Activated CD4-positive, alpha-beta T cell treated with anti-CD3 and anti-CD28 coated beads, Interleukin-2, amount 10 ng/mL, durations not matched to agents 24 days and 14 days (primary cell): ENCODE results near the gene LEF1. TPM values are rescaled to one million over a fixed set of nuclear protein-coding genes. Genes with fewer than 3 reads are reported as not detected.
A peak's percentile ranks its signal among the peaks of the same experiment; 100 is the strongest.

Experiments
- DNase-seq: peaks from one replicate; pipeline ENCODE4 v3.0.0; 2022
- H3K27ac Mint-ChIP-seq: one replicate; pipeline ENCODE4 v1.8.0; 2022; ENCODE audit warnings: mild to moderate bottlenecking, mixed read lengths
- H3K27me3 Mint-ChIP-seq: one replicate; pipeline ENCODE4 v1.8.0; 2022; ENCODE audit warnings: mixed read lengths
- H3K36me3 Mint-ChIP-seq: one replicate; pipeline ENCODE4 v1.8.0; 2022; ENCODE audit warnings: low read depth, mild to moderate bottlenecking, mixed read lengths
- H3K4me1 Mint-ChIP-seq: one replicate; pipeline ENCODE4 v1.8.0; 2021; ENCODE audit warnings: mixed read lengths
- H3K4me3 Mint-ChIP-seq: one replicate; pipeline ENCODE4 v1.8.0; 2022; ENCODE audit warnings: mild to moderate bottlenecking, moderate library complexity, mixed read lengths
- H3K9me3 Mint-ChIP-seq: one replicate; pipeline ENCODE4 v1.8.0; 2021; ENCODE audit warnings: mixed read lengths
- intact Hi-C: fragments of 100-400 bp; cut with micrococcal nuclease; formaldehyde crosslinking; loops from one replicate; pipeline ENCODE4 v1.15.1; 2023
- total RNA-seq: library from RNA; stranded (reverse); gene quantifications from 2 replicates; pipeline ENCODE4 v1.2.3, GENCODE V29; 2022

Gene LEF1
- total RNA-seq, 1 donor from 2014 or later, result 141 TPM

DNA sequence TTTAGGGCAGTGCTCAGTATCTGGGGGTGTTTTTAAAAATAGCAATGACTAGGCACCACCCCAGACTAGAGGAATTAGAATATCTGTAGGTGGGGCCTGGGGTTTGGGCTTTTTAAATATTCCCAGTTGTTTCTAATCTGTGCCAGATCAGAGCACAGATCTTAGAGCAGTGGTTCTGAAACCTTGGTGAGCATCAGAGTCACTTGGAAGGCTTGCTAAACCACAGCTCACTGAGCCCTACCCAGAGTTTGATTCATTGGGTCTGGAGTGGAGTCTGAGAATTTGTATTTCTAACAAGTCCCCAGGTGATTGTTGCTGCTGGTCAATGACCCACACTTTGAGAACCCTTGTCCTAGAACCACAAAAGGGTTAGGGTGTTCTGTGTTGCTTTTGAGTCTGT lies 162.4 kb downstream of the LEF1 start:
- H3K27ac Mint-ChIP-seq, result no peak overlapping the region
- H3K36me3 Mint-ChIP-seq, result peaks cover 21% of the 10 kb centered on the region
- H3K4me1 Mint-ChIP-seq, result peaks cover 14% of the 10 kb centered on the region
- H3K27me3 Mint-ChIP-seq, result no peaks in the 10 kb centered on the region
- no peak overlapping the region for H3K4me3 Mint-ChIP-seq
- no peak for DNase-seq
- H3K9me3 Mint-ChIP-seq, result no peaks in the 10 kb centered on the region
- intact Hi-C loops, result no loop called here

DNA sequence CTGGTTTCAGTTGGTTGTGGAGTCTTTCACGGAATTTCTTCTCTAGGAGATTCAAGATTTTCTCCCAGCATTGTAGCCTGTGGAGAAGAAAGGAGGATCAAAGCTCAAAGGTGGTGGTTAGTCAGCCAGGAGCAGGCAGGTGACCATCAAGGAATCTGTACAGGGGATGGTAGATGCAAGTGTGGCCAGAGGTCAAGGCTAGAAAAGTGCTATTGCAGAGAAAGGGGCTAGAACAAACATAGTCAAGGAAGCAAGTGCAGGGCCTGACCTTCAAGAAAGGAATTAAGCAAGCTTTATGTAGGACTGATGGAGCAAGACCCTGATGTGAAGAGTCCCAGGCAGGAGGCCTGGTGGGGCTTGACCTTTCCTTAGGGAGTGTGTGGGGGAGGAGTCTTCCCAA lies 162.9 kb downstream of the LEF1 start:
- H3K27ac Mint-ChIP-seq, result no peak overlapping the region
- H3K4me3 Mint-ChIP-seq, result no peak overlapping the region
- H3K36me3 Mint-ChIP-seq, result peaks cover 21% of the 10 kb centered on the region
- intact Hi-C loops, result no loop called here
- H3K9me3 Mint-ChIP-seq, result peaks cover 3% of the 10 kb centered on the region
- DNase-seq, result no peak
- peaks cover 17% of the 10 kb centered on the region for H3K4me1 Mint-ChIP-seq
- H3K27me3 Mint-ChIP-seq, result no peaks in the 10 kb centered on the region

DNA sequence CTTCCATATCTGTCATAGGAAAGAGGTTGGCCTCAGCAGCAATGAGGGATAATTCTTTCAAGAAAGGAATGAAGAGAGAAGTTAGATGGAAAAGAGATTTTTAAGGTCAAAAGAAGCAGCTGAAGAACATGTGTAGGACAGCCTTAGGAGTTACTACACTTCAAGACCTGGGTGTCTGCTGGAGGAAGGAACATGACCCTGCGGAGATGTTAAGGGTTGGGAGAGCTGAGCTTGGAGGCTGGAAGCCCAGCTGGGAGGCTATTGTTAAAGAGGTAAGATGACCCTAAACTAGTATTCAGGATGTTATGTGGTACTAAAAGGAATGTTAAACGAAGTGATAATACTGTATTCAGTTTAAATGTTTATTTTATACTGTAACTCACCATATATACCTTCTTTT lies 164.1 kb downstream of the LEF1 start:
- Mint-ChIP-seq H3K4me3 (no peak overlapping the region), H3K36me3 (peaks cover 24% of the 10 kb centered on the region), H3K27me3 (no peaks in the 10 kb centered on the region), H3K27ac (no peak overlapping the region), H3K4me1 (peaks cover 17% of the 10 kb centered on the region), H3K9me3 (peaks cover 7% of the 10 kb centered on the region)
- DNase-seq, result no peak
- intact Hi-C loops, result no loop called here

DNA sequence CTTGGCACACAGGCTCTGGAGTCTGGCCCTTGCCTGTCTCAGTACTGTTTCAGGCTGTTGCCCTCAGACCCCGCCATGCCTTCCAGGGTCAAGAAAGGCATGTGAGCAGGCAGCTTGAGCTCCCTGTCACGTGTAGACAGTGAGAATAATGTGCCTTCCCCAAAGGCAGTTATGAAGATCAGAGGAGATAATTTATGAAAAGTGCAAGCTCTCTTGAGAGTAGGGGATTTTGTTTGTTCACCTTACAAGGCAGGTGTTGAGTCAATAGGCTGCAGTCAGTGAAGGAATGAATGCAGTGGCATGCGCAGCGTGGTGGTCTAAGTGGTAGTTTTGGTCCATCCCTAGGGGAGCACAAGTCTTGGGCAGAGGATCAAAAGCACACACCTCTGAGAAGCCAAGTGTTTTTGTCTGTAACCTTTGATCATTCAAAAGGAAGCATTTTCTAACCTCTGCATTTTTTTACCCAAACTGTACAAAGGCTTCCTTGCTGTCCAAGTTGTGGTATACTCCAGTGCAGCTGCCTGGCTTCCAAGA lies 164.7 kb downstream of the LEF1 start:
- Mint-ChIP-seq H3K27ac (peak overlapping the region; percentile 1), H3K9me3 (peaks cover 7% of the 10 kb centered on the region), H3K27me3 (no peaks in the 10 kb centered on the region), H3K4me1 (peaks cover 18% of the 10 kb centered on the region), H3K36me3 (peaks cover 23% of the 10 kb centered on the region), H3K4me3 (no peak overlapping the region)
- intact Hi-C loops, result no loop called here
- DNase-seq, result no peak

DNA sequence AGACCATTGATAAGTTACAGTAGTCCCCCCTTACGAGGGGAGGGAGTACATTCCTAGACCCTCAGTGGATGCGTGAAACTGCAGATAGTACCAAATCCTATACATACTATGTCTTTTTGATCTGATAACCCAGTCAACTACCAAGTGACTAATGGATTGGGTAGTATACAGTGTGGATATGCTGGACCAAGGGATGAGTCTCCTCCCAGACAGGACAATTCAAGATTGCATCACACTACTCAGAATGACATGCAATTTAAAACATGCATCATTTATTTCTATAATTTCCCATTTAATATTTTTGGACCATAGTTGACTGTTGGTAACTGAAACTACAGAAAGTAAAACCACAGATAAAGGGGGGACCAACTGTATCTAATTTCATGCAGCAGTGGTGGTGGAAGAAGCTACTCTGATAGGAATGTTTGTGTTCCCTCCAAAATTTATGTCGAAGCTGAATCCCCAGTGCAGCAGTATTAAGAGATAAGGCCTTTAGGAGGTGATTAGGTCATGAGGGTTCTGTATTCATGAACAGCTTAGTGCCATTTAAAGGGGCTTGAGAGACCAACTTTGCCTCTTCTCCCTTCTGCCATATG lies 167.1 kb downstream of the LEF1 start:
- DNase-seq, result no peak
- Mint-ChIP-seq H3K4me3 (no peak overlapping the region), H3K27ac (no peak overlapping the region), H3K36me3 (peaks cover 41% of the 10 kb centered on the region), H3K9me3 (peaks cover 7% of the 10 kb centered on the region), H3K27me3 (no peaks in the 10 kb centered on the region), H3K4me1 (peaks cover 22% of the 10 kb centered on the region)
- intact Hi-C loops, result no loop called here

DNA sequence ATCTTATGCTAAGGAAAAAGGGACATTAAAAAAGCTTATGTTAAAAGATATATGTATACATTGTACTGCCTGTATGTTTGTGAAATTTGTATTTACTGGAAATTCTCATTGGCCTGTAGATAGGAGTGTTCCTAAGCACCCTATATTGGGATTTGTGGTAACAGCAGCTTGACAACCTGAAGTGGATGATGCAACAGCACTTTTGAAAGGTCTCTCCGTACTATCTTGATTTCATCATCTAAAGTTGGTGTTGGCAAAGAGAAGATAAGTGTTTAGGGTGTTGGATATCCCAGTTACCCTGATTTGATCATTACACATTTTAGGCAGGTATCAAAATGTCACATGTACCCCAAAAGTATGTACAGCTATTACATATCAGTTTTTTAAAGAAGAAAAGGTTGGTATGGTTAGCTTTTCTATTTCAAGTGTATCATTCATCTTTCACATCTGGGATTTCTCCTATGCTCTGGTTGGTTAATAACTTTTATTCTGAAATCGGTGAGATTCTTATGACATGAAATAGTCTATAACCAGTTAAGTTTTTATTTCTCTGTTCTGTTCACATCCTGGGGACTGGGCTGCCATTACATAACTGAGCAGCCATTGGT lies 168.7 kb downstream of the LEF1 start:
- Mint-ChIP-seq H3K9me3 (peaks cover 7% of the 10 kb centered on the region), H3K36me3 (peaks cover 47% of the 10 kb centered on the region), H3K4me1 (peaks cover 19% of the 10 kb centered on the region), H3K27ac (no peak overlapping the region), H3K4me3 (no peak overlapping the region), H3K27me3 (no peaks in the 10 kb centered on the region)
- intact Hi-C loops, result no loop called here
- no peak for DNase-seq

DNA sequence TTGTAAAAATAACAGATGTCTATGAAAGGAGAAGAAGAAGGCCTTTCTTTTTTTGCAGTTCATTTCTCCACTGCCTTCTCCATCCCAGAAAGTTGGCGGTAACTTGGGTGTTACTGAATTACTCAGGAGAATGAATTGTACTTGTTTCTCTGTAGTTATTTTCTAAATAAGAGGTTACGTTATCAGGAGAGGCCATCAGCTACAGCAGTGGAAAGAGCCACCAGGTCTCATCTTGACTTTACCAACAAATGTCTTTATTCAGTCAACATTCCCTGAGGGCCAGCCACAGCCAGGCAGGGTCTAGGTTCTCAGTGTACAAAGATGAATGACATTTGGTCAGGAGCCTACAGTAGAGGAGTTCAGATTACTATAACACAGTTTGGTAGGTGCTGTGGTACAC lies 170.9 kb downstream of the LEF1 start:
- intact Hi-C loops, result no loop called here
- peaks cover 26% of the 10 kb centered on the region for H3K4me1 Mint-ChIP-seq
- H3K27me3 Mint-ChIP-seq, result no peaks in the 10 kb centered on the region
- no peak for DNase-seq
- peaks cover 46% of the 10 kb centered on the region for H3K36me3 Mint-ChIP-seq
- H3K27ac Mint-ChIP-seq, result no peak overlapping the region
- no peak overlapping the region for H3K4me3 Mint-ChIP-seq
- peaks cover 7% of the 10 kb centered on the region for H3K9me3 Mint-ChIP-seq

Other genes with a start within 250 kb of the LEF1 start
- 0.90 and 0.96 TPM in 2 replicates for gene CYP2U1, start 237.4 kb downstream of the LEF1 start, total RNA-seq
- 37.2 and 41.4 TPM in 2 replicates for gene HADH, start 179.0 kb downstream of the LEF1 start, total RNA-seq